GM19035 (cell line): ENCODE data around the gene RETREG3.
"Not testable (repeated sequence)": the region's sequence is repeated elsewhere in the genome, so short reads cannot be mapped to it uniquely, and the experiment has no call there.

ENCODE experiments used
- ATAC-seq: cut with Tn5 transposase; IDR thresholded peaks from one replicate; pipeline ENCODE4 v1.9.1; 2021; ENCODE audit not compliant: unreplicated experiment

RETREG3 gene

DNA sequence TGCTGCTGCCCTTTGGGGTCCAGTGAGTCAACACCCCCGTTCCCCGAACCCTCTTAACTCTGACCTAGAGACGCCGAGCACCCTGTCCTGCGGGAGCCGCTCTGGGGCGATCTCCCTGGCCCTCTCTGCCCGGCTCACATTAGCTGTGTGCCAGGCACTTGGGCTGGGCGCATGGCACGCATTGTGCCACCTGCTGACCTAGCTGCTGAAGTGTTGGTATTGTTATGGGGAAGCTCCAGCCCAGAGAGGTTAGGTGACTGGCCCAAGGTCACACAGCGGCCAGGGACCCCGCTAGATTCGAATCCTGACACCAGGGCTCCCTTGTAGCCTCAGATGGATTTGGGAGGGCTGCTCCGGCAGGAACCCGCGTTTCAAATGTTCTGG is 55.3 kb downstream of the RETREG3 start:
- ATAC-seq, result no peak

GRCh38 chr17:42553161-42553818 is 55.9 kb downstream of the RETREG3 start:
- ATAC-seq, result no peak

DNA sequence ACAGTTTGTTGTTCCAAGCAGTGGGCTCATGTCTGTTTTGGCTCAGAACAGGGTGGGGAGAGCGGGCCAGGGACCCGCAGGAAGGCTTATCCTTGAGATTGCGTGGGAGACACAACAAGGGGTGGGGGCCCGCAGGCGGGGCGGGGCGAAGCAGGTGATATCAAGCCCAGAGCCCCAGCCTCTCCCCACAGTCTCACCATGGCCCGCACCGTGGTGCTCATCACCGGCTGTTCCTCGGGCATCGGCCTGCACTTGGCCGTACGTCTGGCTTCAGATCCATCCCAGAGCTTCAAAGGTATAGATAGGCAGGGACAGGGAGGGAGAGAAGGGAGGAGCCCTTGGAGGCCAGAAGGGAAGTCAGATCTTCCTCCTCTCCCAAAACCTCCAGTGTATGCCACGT is 56.4 kb downstream of the RETREG3 start, which contains the start of gene HSD17B1:
TSS of gene HSD17B1 (plus strand) at position 188 of the 400 bp plus-strand sequence. CDS start at position 199, 11 bp downstream.
- not testable (repeated sequence) for ATAC-seq

DNA sequence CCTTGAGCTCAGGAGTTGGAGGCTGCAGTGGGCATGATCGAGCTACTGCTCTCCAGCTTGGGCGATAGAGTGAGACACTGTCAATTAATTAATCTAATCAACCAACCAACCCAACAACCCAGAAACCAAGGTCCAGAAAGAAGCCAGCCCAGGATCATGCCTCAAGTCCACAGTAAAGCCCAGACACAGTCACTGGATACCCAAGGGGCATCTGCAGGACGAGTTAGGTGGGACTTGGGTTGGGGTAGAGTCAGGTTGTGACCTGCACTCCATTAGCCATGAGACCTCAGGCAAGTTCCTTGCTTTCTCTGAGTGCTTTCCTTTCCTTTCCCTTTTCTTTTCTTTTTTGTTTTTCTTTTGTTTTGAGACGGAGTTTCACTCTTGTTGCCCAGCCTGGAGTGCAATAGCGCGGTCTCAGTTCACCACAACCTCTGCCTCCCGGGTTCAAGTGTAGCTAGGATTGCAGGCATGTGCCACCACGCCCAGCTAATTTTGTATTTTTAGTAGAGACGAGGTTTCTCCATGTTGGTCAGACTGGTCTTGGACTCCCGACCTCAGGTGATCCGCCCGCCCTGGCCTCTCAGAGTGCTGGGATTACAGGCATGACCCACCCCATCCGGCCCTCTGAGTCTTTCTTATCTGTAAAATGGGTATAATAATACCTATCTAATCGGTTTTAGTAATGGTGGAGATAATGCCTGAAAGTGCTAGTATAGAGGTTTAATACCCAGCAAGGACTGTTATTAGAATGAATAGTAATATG is 60.0 kb downstream of the RETREG3 start:
- ATAC-seq, result no peak

DNA sequence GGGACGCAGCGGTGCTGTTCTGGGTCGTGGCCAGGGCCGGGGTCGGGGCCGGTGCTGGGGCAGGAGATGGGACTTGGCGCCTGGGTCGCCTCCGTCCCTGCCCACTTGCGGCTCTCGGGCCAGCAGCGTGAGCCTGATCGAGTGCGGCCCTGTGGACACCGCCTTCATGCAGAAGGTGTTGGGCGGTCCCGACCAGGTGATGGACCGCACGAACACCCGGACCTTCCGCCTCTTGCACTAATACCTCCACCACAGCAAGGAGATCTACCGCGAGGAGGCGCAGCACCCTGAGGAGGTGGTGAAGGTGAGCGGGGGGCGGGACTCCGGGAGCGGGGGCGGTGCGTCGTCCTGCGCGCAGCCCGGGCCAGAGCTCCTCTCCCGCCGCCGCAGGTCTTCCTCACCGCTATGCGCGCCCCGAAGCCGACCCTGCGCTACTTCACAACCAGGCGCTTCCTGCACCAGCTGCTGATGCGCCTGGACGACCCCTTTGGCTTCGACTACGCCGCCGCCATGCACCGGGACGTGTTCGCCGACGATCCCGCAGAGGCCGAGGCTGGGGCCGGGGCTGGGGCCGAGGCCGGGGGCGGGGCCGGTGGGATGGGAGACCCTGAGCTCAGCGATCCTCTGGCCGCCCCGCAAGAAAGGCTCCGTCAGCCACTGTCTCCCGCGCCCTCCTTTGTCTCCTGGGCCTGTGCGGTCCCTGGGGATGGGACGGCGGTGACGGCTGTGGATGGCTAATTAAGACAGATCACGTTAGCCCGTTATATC is 60.9 kb downstream of the RETREG3 start:
- ATAC-seq, result peak; percentile 78

- no peak for ATAC-seq
Observed at GRCh38 chr17:42547698-42548069, 61.5 kb downstream of the RETREG3 start.

GRCh38 chr17:42547001-42547461 is 62.1 kb downstream of the RETREG3 start:
- ATAC-seq, result no peak

GRCh38 chr17:42545755-42546505 is 63.2 kb downstream of the RETREG3 start:
- ATAC-seq, result not testable (repeated sequence)

GRCh38 chr17:42544874-42545283 is 64.3 kb downstream of the RETREG3 start:
- ATAC-seq, result no peak

DNA sequence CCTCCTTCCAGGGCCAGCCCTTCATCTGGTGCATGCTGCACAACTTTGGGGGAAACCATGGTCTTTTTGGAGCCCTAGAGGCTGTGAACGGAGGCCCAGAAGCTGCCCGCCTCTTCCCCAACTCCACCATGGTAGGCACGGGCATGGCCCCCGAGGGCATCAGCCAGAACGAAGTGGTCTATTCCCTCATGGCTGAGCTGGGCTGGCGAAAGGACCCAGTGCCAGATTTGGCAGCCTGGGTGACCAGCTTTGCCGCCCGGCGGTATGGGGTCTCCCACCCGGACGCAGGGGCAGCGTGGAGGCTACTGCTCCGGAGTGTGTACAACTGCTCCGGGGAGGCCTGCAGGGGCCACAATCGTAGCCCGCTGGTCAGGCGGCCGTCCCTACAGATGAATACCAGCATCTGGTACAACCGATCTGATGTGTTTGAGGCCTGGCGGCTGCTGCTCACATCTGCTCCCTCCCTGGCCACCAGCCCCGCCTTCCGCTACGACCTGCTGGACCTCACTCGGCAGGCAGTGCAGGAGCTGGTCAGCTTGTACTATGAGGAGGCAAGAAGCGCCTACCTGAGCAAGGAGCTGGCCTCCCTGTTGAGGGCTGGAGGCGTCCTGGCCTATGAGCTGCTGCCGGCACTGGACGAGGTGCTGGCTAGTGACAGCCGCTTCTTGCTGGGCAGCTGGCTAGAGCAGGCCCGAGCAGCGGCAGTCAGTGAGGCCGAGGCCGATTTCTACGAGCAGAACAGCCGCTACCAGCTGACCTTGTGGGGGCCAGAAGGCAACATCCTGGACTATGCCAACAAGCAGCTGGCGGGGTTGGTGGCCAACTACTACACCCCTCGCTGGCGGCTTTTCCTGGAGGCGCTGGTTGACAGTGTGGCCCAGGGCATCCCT is 65.7 kb downstream of the RETREG3 start:
- no peak for ATAC-seq

- no peak for ATAC-seq
Observed at GRCh38 chr17:42541041-42541833, 67.9 kb downstream of the RETREG3 start.

DNA sequence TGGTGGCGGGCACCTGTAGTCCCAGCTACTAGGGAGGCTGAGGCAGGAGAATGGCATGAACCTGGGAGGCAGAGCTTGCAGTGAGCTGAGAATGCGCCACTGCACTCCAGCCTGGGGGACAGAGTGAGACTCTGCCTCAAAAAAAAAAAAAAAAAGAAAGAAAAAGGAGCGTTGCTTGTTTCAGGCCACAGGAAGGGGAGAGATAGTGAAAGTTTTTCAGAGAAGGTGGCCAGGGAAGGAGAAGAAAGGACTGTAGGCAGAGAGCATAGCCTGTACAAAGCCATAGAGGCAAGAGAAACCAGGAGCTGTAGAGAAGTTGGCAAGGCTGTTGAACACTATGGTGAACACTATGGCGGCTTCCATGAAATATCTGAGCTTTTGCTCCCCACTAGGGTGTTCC is 68.6 kb downstream of the RETREG3 start:
- not testable (repeated sequence) for ATAC-seq

GRCh38 chr17:42538482-42538881 is 70.7 kb downstream of the RETREG3 start:
- ATAC-seq, result no peak

DNA sequence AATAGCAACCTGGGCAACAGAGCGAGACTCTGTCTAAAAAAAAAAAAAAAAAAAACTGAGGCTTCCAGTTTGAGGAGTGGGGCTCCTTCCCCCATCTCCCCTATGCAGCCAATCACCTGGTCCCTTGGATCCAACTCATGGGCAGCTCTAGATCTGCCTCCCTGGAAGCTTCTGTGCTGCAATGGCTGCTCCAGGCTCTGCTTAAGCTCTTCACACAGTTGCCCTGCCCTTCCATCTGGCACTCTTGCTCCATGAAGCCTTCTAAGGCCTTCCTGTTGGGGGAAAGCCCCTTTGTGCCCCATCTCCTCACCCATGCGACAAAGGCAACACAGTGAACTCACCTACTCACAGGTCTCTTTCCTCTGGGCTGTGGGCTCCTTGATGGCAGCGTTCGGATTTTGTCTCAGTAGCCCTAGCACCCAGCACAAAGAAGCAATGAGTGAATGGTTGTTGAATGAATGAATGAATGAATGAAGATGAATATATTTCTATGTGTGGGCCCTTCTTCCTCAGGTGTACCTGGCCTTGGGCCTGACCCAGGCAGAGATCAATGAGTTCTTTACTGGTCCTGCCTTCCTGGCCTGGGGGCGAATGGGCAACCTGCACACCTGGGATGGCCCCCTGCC is 71.2 kb downstream of the RETREG3 start:
- no peak for ATAC-seq

DNA sequence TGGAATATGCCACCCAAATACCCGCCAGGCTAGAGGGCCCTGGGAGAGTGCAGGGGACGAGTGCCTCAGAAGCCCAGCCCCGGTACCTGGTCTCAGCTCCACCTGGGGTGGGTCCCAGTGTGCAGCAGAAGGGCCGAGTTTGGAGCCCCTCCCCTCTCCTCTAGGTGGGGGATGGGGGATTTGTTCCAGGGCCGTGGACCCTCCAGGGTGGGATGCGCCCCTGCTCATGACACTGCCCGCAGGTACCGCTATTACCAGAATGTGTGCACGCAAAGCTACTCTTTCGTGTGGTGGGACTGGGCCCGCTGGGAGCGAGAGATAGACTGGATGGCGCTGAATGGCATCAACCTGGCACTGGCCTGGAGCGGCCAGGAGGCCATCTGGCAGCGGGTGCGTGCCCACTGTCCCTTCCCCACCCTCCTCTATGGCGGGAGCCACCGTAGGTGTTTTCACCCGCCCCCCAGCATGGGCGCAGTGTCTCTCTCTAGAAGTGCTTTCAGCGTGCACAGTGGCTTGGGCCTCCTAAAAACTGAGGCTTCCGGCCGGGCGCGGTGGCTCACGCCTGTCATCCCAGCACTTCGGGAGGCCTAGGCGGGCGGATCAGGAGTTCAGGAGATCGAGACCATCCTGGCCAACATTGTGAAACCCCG is 71.9 kb downstream of the RETREG3 start:
- ATAC-seq, result no peak

- ATAC-seq, result peak; percentile 60
Observed at GRCh38 chr17:42536372-42537155, 72.6 kb downstream of the RETREG3 start.

- ATAC-seq, result peak; percentile 84
Observed at GRCh38 chr17:42536048-42536371, 73.2 kb downstream of the RETREG3 start, which contains the start of gene NAGLU. Gene NAGLU (plus strand): TSS chr17:42536241. CDS start chr17:42536273, 32 bp downstream.
